GM12878 (cell line): ENCODE measurements around the gene PPP2R2D. TPM values are rescaled to one million over a fixed set of nuclear protein-coding genes. Genes with fewer than 3 reads are reported as not detected.

Source experiments
- ATAC-seq: fragments of 200-7000 bp; cut with Tn5 transposase; 3 replicates; pipeline ENCODE4 v1.9.1; 2020; ENCODE audit warnings: mild to moderate bottlenecking, moderate library complexity
- BruUV-seq: library from RNA; stranded (reverse); fragments of 400-500 nt; replicated peaks from 2 replicates; lab custom pipeline; 2021; lab: Mats Ljungman, UMichigan
- CTCF ChIA-PET: fragments of 300-600 bp; sonication (Branson Sonifier 250); formaldehyde crosslinking; extraction: SDS; loops from one replicate; lab custom pipeline; 2021; ENCODE audit warnings: inconsistent platforms; lab: Yijun Ruan, JAX
- POLR2A ChIA-PET: fragments of 350-600 bp; formaldehyde crosslinking; extraction: SDS; loops from one replicate; lab custom pipeline; 2021; ENCODE audit warnings: inconsistent platforms; lab: Charles Lee
- RAD21 ChIA-PET: fragments of 300-600 bp; sonication (Branson Sonifier 250); formaldehyde crosslinking; loops from one replicate; lab custom pipeline; 2023; ENCODE audit warnings: antibody characterized with exemption; ENCODE audit not compliant: unreplicated experiment; lab: Charles Lee
- SMC1A ChIA-PET: fragments of 300-600 bp; sonication (Branson Sonifier 250); formaldehyde crosslinking; loops from one replicate; lab custom pipeline; 2023; ENCODE audit not compliant: unreplicated experiment, uncharacterized antibody; lab: Charles Lee
- DNase-seq: peaks from one replicate; pipeline ENCODE4 v3.0.0-alpha.2; 2011; ENCODE audit warnings: low read depth, low spot score
- FAIRE-seq: peaks from 3 replicates; lab custom pipeline; 2011; peaks lifted over from hg19 to GRCh38; lab: Jason Lieb, UNC
- H2AFZ ChIP-seq: 2 replicates; pipeline ENCODE4 v1.6.0; 2011; ENCODE audit warnings: low read depth, low read length, control low read depth; ENCODE audit not compliant: control insufficient read depth
- H3K27ac ChIP-seq: 2 replicates; pipeline ENCODE4 v1.5.1; 2011; ENCODE audit warnings: control low read depth; ENCODE audit not compliant: control insufficient read depth, insufficient read depth
- H3K27me3 ChIP-seq, 2 experiments: replicated peaks in 1 of 2; 2 replicates each; pipeline versions ENCODE4 v1.6.0 to v1.6.1; 2011; ENCODE audit warnings: low read length in 1 of 2; ENCODE audit not compliant: control insufficient read depth in 2 of 2, insufficient read depth in 2 of 2
- H3K36me3 ChIP-seq, 2 experiments: 2 replicates each; pipeline ENCODE4 v1.5.1; 2011; ENCODE audit warnings: low read length in 1 of 2; ENCODE audit not compliant: control insufficient read depth in 2 of 2, insufficient read depth in 2 of 2
- H3K4me1 ChIP-seq: 2 replicates; pipeline ENCODE4 v1.6.1; 2011; ENCODE audit warnings: mild to moderate bottlenecking, low read length, moderate library complexity, mixed read lengths; ENCODE audit not compliant: control insufficient read depth, insufficient read depth
- H3K4me2 ChIP-seq: 2 replicates; pipeline ENCODE4 v1.6.0; 2011; ENCODE audit warnings: control low read depth; ENCODE audit not compliant: control insufficient read depth, insufficient read depth
- H3K4me3 ChIP-seq: fragments of 200-600 bp; sonication (generic); 2 replicates; pipeline ENCODE4 v1.5.1; 2016
- H3K79me2 ChIP-seq: 2 replicates; pipeline ENCODE4 v1.6.0; 2011; ENCODE audit warnings: low read length; ENCODE audit not compliant: control insufficient read depth, insufficient read depth
- H3K9ac ChIP-seq: 2 replicates; pipeline ENCODE4 v1.8.0; 2011; ENCODE audit warnings: low read length, control low read depth, mixed read lengths; ENCODE audit not compliant: control insufficient read depth, insufficient read depth
- H3K9me3 ChIP-seq: replicated peaks from 3 replicates; pipeline ENCODE4 v1.5.1; 2011; ENCODE audit warnings: mild to moderate bottlenecking, low read length; ENCODE audit not compliant: control insufficient read depth, insufficient read depth
- H4K20me1 ChIP-seq: 2 replicates; pipeline ENCODE4 v1.6.0; 2011; ENCODE audit not compliant: control insufficient read depth, insufficient read depth
- ATF7 ChIP-seq: fragments of 450-650 bp; IDR thresholded peaks from 2 replicates; pipeline ENCODE4 v1.6.1; 2016; ENCODE audit warnings: low read depth, mild to moderate bottlenecking
- BACH1 ChIP-seq: fragments of 450-650 bp; IDR thresholded peaks from 2 replicates; pipeline ENCODE4 v1.6.1; 2017; ENCODE audit warnings: mild to moderate bottlenecking, borderline replicate concordance
- CHD2 ChIP-seq: IDR thresholded peaks from 2 replicates; pipeline ENCODE4 v1.6.1; 2011; ENCODE audit warnings: low read depth, low read length, improper control_type of control experiment, borderline replicate concordance
- FOXK2 ChIP-seq: fragments of 450-650 bp; IDR thresholded peaks from 2 replicates; pipeline ENCODE4 v1.6.1; 2017; ENCODE audit warnings: mild to moderate bottlenecking, moderate library complexity
- JUND ChIP-seq: IDR thresholded peaks from 2 replicates; pipeline ENCODE4 v1.6.1; 2012; ENCODE audit warnings: low read depth, mild to moderate bottlenecking, low read length, improper control_type of control experiment, moderate library complexity
- MXI1 ChIP-seq: fragments of 150-350 bp; IDR thresholded peaks from 2 replicates; pipeline ENCODE4 v1.6.1; 2011; ENCODE audit warnings: low read depth, mild to moderate bottlenecking, inconsistent platforms, low read length, improper control_type of control experiment
- NFYB ChIP-seq: IDR thresholded peaks from 2 replicates; pipeline ENCODE4 v1.6.1; 2011; ENCODE audit warnings: low read depth, mild to moderate bottlenecking, low read length, improper control_type of control experiment, moderate library complexity; ENCODE audit not compliant: insufficient read depth
- POLR2A ChIP-seq: IDR thresholded peaks from 2 replicates; pipeline ENCODE4 v1.6.1; 2011; ENCODE audit warnings: low read depth, mild to moderate bottlenecking, low read length
- RELA ChIP-seq: fragments of 450-650 bp; IDR thresholded peaks from 2 replicates; pipeline ENCODE4 v1.8.0; 2014; ENCODE audit warnings: borderline replicate concordance; ENCODE audit not compliant: partially characterized antibody
- REST ChIP-seq: IDR thresholded peaks from 2 replicates; pipeline ENCODE4 v1.6.1; 2012; ENCODE audit warnings: mild to moderate bottlenecking, low read depth, low read length
- RFX5 ChIP-seq: IDR thresholded peaks from 2 replicates; pipeline ENCODE4 v1.6.1; 2011; ENCODE audit warnings: low read depth, low read length, improper control_type of control experiment
- USF2 ChIP-seq: IDR thresholded peaks from 2 replicates; pipeline ENCODE4 v1.6.1; 2011; ENCODE audit warnings: low read depth, low read length, improper control_type of control experiment, borderline replicate concordance
- ZBTB33 ChIP-seq: fragments of 450-650 bp; IDR thresholded peaks from 2 replicates; pipeline ENCODE4 v1.6.1; 2017; ENCODE audit warnings: mild to moderate bottlenecking
- ZNF274 ChIP-seq: IDR thresholded peaks from one replicate; pipeline ENCODE4 v1.8.0; 2011; ENCODE audit not compliant: insufficient read length, insufficient read depth
- WGBS: methylation state at CpG from one replicate; pipeline ENCODE4 v1.1.6; 2016; ENCODE audit warnings: low lambda C conversion rate; ENCODE audit not compliant: insufficient replicate concordance, insufficient coverage; ENCODE audit errors: missing lambda C conversion rate; 5-methylcytosine and 5-hydroxymethylcytosine counted together
- in situ Hi-C: fragments of 300-500 bp; cut with MboI; formaldehyde crosslinking; loops from 9 replicates; pipeline ENCODE4 v1.14.3; 2018; ENCODE audit warnings: mixed read lengths
- intact Hi-C: fragments of 100-400 bp; cut with micrococcal nuclease; formaldehyde crosslinking; loops from one replicate; pipeline ENCODE4 v1.14.2; 2022; ENCODE audit not compliant: unreplicated experiment
- polyA plus RNA-seq, 11 experiments: library from polyadenylated mRNA; depleted of rRNA in 4 of 11; unstranded in 6 of 11; stranded (reverse) in 5 of 11; fragments of >200 nt; fragmentation: Nextera tagmentation in 4 of 11; fragmentation: Illumina TruSeq in 1 of 11; extraction: Ambion mirVana in 4 of 11; extraction: Trizol in 1 of 11; gene quantifications; 1 replicate in 1 of 11; 2 replicates in 10 of 11; pipeline versions ENCODE4 v1.2.1 to v1.2.3, GENCODE V29; 2011 to 2016; ENCODE audit warnings: inconsistent platforms in 2 of 11, missing spikeins in 2 of 11, low read depth in 1 of 11
- total RNA-seq, 4 experiments: library from RNA; depleted of rRNA in 3 of 4; stranded (reverse); fragments of >200 nt in 3 of 4; fragmentation: Illumina TruSeq in 1 of 4; extraction: Trizol in 1 of 4; gene quantifications; 2 replicates each; pipeline versions ENCODE4 v1.2.1 to v1.2.3, GENCODE V29; 2013 to 2021
- TF ChIP-seq, protein P1 (sequence below): fragments of 450-650 bp; IDR thresholded peaks from 2 replicates; pipeline ENCODE4 v1.6.1; 2018; ENCODE audit warnings: borderline replicate concordance, mild to moderate bottlenecking; ENCODE audit not compliant: partially characterized antibody

Gene PPP2R2D
- total and polyA plus RNA-seq, 10 of the 15 experiments (the other 5 are each of a cell fraction or from before 2014, with no cell fraction given), result 2.8 to 41.9 (median 21.8) TPM

- ATAC-seq (no peak), FAIRE-seq (no peak), DNase-seq (no peak)
- Histone ChIP-seq H3K9ac (no peak overlapping the region), H3K4me3 (no peak overlapping the region), H3K4me2 (no peak overlapping the region), H3K4me1 (peaks cover 12% of the 10 kb centered on the region), H3K9me3 (peaks cover 7% of the 10 kb centered on the region), H3K36me3 (peaks cover 0 to 3% of the 10 kb centered on the region in 2 experiments; a peak in 1 of 4 replicates), H3K27me3 (no peaks in the 10 kb centered on the region), H2AFZ (no peak overlapping the region), H4K20me1 (peaks cover 4% of the 10 kb centered on the region; the same call in 1 of the 2 replicates), H3K79me2 (peaks cover 61% of the 10 kb centered on the region), H3K27ac (no peak overlapping the region)
- no TSS peak for BruUV-seq
- TF ChIP-seq USF2 (no peak), ATF7 (no peak), REST (no peak), ZNF274 (no peak), POLR2A (no peak), FOXK2 (no peak), ZBTB33 (no peak), NFYB (no peak), RFX5 (no peak), JUND (no peak), CHD2 (no peak), RELA (no peak), BACH1 (no peak), MXI1 (no peak)
- TF ChIP-seq, protein P1, sequence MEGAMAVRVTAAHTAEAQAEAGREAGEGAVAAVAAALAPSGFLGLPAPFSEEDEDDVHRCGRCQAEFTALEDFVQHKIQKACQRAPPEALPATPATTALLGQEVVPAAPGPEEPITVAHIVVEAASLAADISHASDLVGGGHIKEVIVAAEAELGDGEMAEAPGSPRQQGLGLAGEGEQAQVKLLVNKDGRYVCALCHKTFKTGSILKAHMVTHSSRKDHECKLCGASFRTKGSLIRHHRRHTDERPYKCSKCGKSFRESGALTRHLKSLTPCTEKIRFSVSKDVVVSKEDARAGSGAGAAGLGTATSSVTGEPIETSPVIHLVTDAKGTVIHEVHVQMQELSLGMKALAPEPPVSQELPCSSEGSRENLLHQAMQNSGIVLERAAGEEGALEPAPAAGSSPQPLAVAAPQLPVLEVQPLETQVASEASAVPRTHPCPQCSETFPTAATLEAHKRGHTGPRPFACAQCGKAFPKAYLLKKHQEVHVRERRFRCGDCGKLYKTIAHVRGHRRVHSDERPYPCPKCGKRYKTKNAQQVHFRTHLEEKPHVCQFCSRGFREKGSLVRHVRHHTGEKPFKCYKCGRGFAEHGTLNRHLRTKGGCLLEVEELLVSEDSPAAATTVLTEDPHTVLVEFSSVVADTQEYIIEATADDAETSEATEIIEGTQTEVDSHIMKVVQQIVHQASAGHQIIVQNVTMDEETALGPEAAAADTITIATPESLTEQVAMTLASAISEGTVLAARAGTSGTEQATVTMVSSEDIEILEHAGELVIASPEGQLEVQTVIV, result no peak
- ChIA-PET POLR2A (no interaction called here), SMC1A (no interaction called here), RAD21 (no interaction called here), CTCF (no interaction called here)
- in situ Hi-C loops (no loop called here), intact Hi-C loops (no loop called here)
- whole genome bisulfite sequencing, result 96% methylated on average over 11 of the region's 11 CpGs
These were observed 22.4 kb downstream of the PPP2R2D start for GRCh38 chr10:131923038-131923756.
